Pancreas (tissue), 10 donors: ENCODE measurements around the gene COX5B. TPM values are rescaled to one million over a fixed set of nuclear protein-coding genes. Genes with fewer than 3 reads are reported as not detected.
"Not testable (repeated sequence)": the region's sequence is repeated elsewhere in the genome, so short reads cannot be mapped to it uniquely, and the experiment has no call there.

Source experiments
- ATAC-seq, 4 donors: fragments of 200-7000 bp; cut with Tn5 transposase; one replicate each; pipeline versions ENCODE4 v1.8.0 to v1.9.1; 2020; ENCODE audit warnings: mild to moderate bottlenecking in 4 of 4, moderate library complexity in 4 of 4
- DNase-seq, 6 donors: peaks; one replicate each; pipeline ENCODE4 v3.0.0-alpha.2; 2020
- FAIRE-seq: peaks from 2 replicates; lab custom pipeline; 2012; peaks lifted over from hg19 to GRCh38; lab: Jason Lieb, UNC
- H3K27ac ChIP-seq, 4 donors: fragments of 200-600 bp; sonication (generic); 1 replicate in 3 of 4; 2 replicates in 1 of 4; pipeline versions ENCODE4 v1.5.0 to v1.8.0; 2020
- H3K27me3 ChIP-seq, 4 donors: fragments of 200-600 bp; one replicate each; pipeline ENCODE4 v1.8.0; 2021
- H3K36me3 ChIP-seq, 3 donors: fragments of 200-600 bp; sonication (generic) in 1 of 3; one replicate each; pipeline versions ENCODE4 v1.5.0 to v1.8.0; 2020 to 2021
- H3K4me1 ChIP-seq, 3 donors: fragments of 200-600 bp; one replicate each; pipeline ENCODE4 v1.8.0; 2021
- H3K4me3 ChIP-seq, 4 donors: fragments of 200-600 bp; sonication (generic) in 2 of 4; one replicate each; pipeline versions ENCODE4 v1.5.0 to v1.8.0; 2020 to 2021
- H3K9me3 ChIP-seq, 4 donors: fragments of 200-600 bp; one replicate each; pipeline ENCODE4 v1.8.0; 2021
- CTCF ChIP-seq, 4 donors: fragments of 200-600 bp; sonication (generic) in 3 of 4; IDR thresholded peaks; one replicate each; pipeline versions ENCODE4 v1.5.0 to v1.8.0; 2021; ENCODE audit warnings: antibody characterized with exemption in 4 of 4
- WGBS, 2 donors: extraction: QIAGEN DNeasy Blood & Tissue Kit; methylation state at CpG; one replicate each; pipeline ENCODE4 v1.1.7; 2013; 5-methylcytosine and 5-hydroxymethylcytosine counted together
- intact Hi-C, 3 donors: fragments of 100-400 bp; cut with DNase I; formaldehyde crosslinking; loops; one replicate each; pipeline versions ENCODE4 v1.11.1 to v1.14.2; 2022
- polyA plus RNA-seq, 2 donors: library from polyadenylated mRNA; stranded (reverse); fragments of 200-250 nt; gene quantifications; one replicate each; pipeline ENCODE4 v1.2.3, GENCODE V29; 2013
- total RNA-seq, 6 donors: library from RNA; stranded (reverse); fragmentation: NEBNext Ultra II Directional in 4 of 6; extraction: Animal tissue kit (Norgen Biotek cat#: 25700) in 4 of 6; gene quantifications; one replicate each; pipeline versions ENCODE4 v1.2.1 to v1.2.4, GENCODE V29; 2021 to 2023
- donor health status: healthy with polysubstance abuse.
- donor health status: DM: no; HTN: no; CAD: no; lungs with moderate emphysema.
- donor health status: DM: no; HTN: no; CAD: no.
- donor health status: control.
- donor health status: control.
- donor health status: Bipolar disorder and iron deficiency.
- donor health status: DM: yes; HTN: yes; CAD: no.
- donor health status: DM: no; HTN: no; CAD: no.
- donor health status: DM: no; HTN: no; CAD: no.
- donor health status: DM: yes; HTN: yes; CAD: no.

The COX5B gene
- total RNA-seq (100 to 1,000 TPM in 3 of 6 donors, 10 to 100 TPM in 3; 73.5 to 109 (median 96.2) TPM), polyA plus RNA-seq (100 to 1,000 TPM; 210 to 214 TPM)

GRCh38 chr2:97645695-97646629 is at the start of gene COX5B:
Gene COX5B (plus strand): TSS chr2:97646062. CDS start chr2:97646087, 25 bp downstream.
- H3K27me3 ChIP-seq: peaks cover 0 to 4% (median 0%) of the 10 kb centered on the region in 4 donors
- no peak for TF ChIP-seq CTCF (IDR thresholded peaks at IDR 0.05)
- WGBS, 2 donors: 1% methylated on average over 61 to 63 of the region's 63 CpGs
- H3K36me3 ChIP-seq: peaks cover 0 to 20% (median 14%) of the 10 kb centered on the region in 3 donors
- FAIRE-seq (no peak), DNase-seq (peak; percentile 97 to 99 (median 99)), ATAC-seq (peak; percentile 98 to 99 (median 98))
- intact Hi-C loops: no loop called here
- peak within 1 kb of the TSS; percentile 91 to 98 (median 98) for H3K27ac ChIP-seq
- peak within 1 kb of the TSS; percentile 85 to 99 (median 93) for H3K4me3 ChIP-seq
- H3K9me3 ChIP-seq: no peaks in the 10 kb centered on the region
- peaks cover 0 to 17% (median 5%) of the 10 kb centered on the region in 3 donors for H3K4me1 ChIP-seq

- H3K36me3 ChIP-seq, H3K27me3 ChIP-seq, H3K4me3 ChIP-seq, FAIRE-seq, H3K27ac ChIP-seq, H3K4me1 ChIP-seq, DNase-seq, H3K9me3 ChIP-seq, ATAC-seq: not testable (repeated sequence)
- WGBS, 2 donors: 86 to 90% methylated on average over 3 to 4 of the region's 4 CpGs
- intact Hi-C loops: loop anchor here (10.0 kb wide), 1 partner anchor 99 kb away; no protein-coding TSS in a partner anchor
Observed at GRCh38 chr2:97596180-97596579, 49.7 kb upstream of the COX5B start.

- H3K27ac ChIP-seq, H3K27me3 ChIP-seq, H3K4me3 ChIP-seq, DNase-seq, H3K36me3 ChIP-seq, H3K4me1 ChIP-seq, FAIRE-seq, ATAC-seq, intact Hi-C loops, H3K9me3 ChIP-seq: not testable (repeated sequence)
- 48 to 61% methylated on average over 5 to 6 of the region's 10 CpGs for WGBS, 2 donors
Observed at GRCh38 chr2:97601537-97601936, 44.3 kb upstream of the COX5B start.

- H3K27me3 ChIP-seq, H3K4me1 ChIP-seq, intact Hi-C loops, H3K27ac ChIP-seq, DNase-seq, H3K36me3 ChIP-seq, H3K4me3 ChIP-seq, H3K9me3 ChIP-seq, FAIRE-seq: not testable (repeated sequence)
- peak in 2 of 4 donors; percentile 30 to 37 for ATAC-seq
- 65 to 85% methylated on average over 4 to 5 of the region's 8 CpGs for WGBS, 2 donors
Observed at GRCh38 chr2:97605109-97605508, 40.8 kb upstream of the COX5B start.

- intact Hi-C loops, DNase-seq, H3K27ac ChIP-seq, H3K27me3 ChIP-seq, H3K4me1 ChIP-seq, FAIRE-seq, H3K9me3 ChIP-seq, H3K4me3 ChIP-seq, H3K36me3 ChIP-seq: not testable (repeated sequence)
- WGBS, 2 donors: 44 to 66% methylated on average over 2 to 3 of the region's 12 CpGs
- ATAC-seq: peak in 2 of 4 donors; percentile 34 to 77
Observed at GRCh38 chr2:97605524-97606339, 40.1 kb upstream of the COX5B start.

GRCh38 chr2:97608745-97609144 is 37.1 kb upstream of the COX5B start:
- DNase-seq, FAIRE-seq, ATAC-seq, H3K4me1 ChIP-seq, H3K9me3 ChIP-seq, H3K27me3 ChIP-seq, H3K36me3 ChIP-seq, intact Hi-C loops, H3K4me3 ChIP-seq, H3K27ac ChIP-seq: not testable (repeated sequence)
- WGBS, 2 donors: 77 to 80% methylated on average over 4 of the region's 4 CpGs

GRCh38 chr2:97611895-97612294 is 34.0 kb upstream of the COX5B start:
- H3K27ac ChIP-seq, ATAC-seq, FAIRE-seq, DNase-seq, H3K4me1 ChIP-seq, H3K4me3 ChIP-seq, intact Hi-C loops, H3K36me3 ChIP-seq, H3K27me3 ChIP-seq, H3K9me3 ChIP-seq: not testable (repeated sequence)
- 25% methylated on average over 1 of the region's 7 CpGs; no CpG with 5 or more reads in 1 of the 2 donors for WGBS, 2 donors

- intact Hi-C loops, FAIRE-seq, DNase-seq, ATAC-seq, H3K27me3 ChIP-seq, H3K4me3 ChIP-seq, H3K9me3 ChIP-seq, H3K4me1 ChIP-seq, H3K36me3 ChIP-seq, H3K27ac ChIP-seq: not testable (repeated sequence)
- WGBS, 2 donors: no CpG with 5 or more reads among the region's 8 CpGs
Observed at GRCh38 chr2:97615746-97616145, 30.1 kb upstream of the COX5B start.
